ENCODE results near the gene PDSS1. TPM values are rescaled to one million over a fixed set of nuclear protein-coding genes. Genes with fewer than 3 reads are reported as not detected.

PDSS1 gene
- total RNA-seq, 1 donor from 2014 or later: 25.3 TPM

DNA sequence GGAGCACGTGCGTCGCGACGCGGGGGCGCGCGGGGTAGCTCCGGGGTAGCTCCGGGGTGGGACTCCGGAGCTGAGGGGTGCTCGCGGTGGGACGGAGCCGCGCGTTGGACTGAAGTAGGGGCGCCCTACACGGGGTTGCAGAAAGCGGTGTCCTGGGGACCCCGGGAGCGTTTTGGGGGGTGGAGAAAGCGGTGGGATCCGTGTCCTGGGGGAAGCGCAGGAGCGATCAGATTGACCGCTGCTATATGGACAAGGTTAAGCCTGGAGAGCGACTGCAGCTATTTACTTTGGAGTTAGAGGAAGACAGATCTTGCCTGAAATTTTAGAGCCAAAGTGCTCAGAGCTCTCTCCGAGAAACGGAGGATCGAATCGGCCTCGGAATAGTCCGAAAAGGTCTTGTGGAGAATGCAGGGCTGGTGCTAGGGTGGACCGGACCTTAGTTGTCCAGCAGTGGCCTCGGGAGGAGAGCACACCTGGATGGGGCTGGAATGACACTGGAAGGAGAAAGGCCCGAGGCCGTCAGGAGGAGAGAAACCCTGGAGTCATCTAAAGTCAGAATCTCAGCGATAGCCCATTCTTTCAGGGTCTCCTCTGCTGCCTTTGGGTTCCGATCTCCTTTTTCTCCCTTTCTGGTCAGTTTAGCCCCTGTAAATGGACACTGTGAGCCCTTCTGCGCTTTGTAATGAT is 564 bp downstream of the PDSS1 start:
- DNase-seq (ENCODE audit: low spot score in 2 of 2) (peak in 1 of 2 donors; percentile 22), FAIRE-seq (no peak)

DNA sequence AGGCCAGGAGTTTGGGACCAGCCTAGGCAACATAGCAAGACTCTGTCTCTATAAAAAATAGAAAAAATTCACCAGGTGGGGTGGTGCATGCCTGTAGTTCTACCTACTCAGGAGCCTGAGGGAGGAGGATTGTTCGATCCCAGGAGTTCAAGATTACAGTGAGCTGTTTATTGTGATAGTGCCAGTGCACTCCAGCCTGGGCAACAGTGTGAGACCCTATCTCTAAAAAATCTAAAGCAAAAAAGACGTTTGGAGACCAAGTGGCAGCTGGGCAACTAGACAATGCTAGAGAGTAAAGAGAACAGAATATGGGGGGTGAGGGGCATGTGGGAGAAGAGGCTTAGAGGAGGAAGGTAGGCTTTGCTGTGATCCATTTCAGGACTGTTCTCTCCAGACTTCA is 1.4 kb downstream of the PDSS1 start:
- DNase-seq (ENCODE audit: low spot score in 2 of 2) (no peak), FAIRE-seq (no peak)

DNA sequence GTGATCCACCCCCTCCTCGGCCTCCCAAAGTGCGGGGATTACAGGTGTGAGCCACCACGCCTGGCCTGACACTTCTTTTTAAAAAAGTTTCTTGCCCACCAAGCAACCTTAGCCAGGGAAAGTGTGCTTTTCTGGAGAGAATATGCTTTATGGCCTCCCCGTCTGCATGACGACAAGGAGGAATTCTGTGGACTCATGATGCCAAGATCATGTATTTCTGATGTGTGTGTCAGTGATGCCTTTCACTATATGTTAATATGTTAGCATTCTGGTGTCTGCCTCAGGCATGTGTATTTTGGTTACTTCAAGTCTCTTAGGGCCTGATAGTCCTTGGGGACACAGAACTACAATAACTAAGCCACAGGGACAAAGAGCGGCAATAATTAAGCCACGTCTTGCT is 2.1 kb downstream of the PDSS1 start:
- no peak for FAIRE-seq
- DNase-seq (ENCODE audit: low spot score in 2 of 2): no peak

DNA sequence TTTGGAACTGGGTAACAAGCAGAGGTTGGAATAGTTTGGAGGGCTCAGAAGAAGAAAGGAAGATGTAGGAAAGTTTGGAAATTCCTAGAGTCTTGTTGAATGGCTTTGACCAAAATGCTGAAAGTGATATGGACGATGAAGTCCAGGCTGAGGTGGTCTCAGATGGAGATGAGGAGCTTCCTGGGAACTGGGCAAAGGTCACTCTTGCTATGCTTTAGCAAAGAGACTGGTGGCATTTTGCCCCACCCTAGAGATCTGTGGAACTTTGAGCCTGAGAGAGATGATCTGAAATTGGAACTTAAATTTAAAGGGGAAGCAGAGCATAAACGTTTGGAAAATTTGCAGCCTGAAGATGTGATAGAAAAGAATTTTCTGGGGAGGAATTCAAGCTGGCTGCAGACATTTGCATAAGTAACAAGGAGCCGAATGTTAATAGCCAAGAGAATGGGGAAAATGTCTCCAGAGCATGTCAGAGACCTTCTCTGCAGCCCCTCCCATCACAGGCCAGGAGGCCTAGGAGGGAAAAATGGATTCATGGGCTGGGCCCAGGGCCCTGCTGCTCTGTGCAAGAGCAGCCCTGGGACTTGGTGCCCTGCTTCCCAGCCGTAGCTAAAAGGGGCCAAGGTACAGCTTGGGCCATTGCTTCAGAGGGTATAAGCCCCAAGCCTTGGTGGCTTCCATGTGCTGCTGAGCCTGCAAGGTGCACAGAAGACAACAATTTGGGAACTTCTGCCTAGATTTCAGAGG is 3.6 kb downstream of the PDSS1 start:
- DNase-seq (ENCODE audit: low spot score in 2 of 2): no peak
- no peak for FAIRE-seq

DNA sequence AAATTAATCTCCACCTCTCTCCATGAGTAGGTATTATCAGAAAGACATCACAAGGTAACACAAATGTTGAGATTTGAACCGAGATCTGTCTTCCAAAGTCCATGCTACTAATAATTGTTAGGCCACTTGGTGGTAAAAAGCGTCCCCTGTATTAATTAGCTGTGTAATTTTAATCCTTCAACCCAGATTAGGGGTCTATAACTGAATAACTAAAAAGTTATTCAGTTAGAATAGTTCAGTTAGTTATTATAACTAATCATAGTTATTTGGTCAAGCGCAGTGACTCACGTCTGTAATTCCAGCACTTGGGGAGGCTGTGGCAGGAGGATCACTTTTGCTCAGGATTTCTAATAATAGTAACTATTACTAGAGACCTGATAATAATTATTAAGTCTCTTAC is 5.6 kb downstream of the PDSS1 start:
- FAIRE-seq (no peak), DNase-seq (ENCODE audit: low spot score in 2 of 2) (no peak)

DNA sequence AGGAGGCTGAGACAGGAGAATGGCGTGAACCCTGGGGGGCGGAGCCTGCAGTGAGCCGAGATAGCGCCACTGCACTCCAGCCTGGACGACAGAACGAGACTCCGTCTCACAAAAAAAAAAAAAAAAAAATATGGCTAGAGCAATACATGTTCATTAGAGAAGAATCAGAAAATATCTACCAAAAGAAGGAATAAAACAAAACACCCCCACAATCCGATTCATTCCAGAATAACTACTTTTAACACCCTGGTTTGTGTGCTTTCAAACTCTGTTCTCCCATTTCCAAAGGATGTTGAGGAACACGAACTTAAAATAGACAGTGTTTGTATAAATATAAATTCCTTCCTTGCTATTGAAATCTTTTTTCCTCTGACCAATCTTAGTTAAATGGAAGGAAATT is 6.5 kb downstream of the PDSS1 start:
- DNase-seq (ENCODE audit: low spot score in 2 of 2) (no peak), FAIRE-seq (no peak)

DNA sequence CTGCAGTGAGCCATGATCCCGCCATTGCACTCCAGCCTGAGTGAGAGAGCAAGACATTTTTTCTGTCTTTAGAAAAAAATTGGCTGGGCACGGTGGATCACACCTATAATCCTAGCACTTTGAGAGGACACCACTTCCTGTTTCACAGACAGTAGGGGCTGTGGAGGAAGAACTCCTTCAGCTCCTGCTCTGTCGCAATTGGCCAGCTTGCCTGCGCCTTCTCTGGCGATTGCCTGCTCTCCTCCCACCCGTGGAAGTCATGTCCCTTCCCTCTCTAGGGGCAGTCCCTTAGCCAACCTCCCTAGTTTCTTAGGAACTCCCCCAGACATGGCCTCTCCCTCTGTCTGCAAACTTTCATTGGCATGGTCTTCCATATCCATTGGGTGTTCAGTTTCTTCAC is 8.7 kb downstream of the PDSS1 start:
- FAIRE-seq (no peak), DNase-seq (ENCODE audit: low spot score in 2 of 2) (no peak)

DNA sequence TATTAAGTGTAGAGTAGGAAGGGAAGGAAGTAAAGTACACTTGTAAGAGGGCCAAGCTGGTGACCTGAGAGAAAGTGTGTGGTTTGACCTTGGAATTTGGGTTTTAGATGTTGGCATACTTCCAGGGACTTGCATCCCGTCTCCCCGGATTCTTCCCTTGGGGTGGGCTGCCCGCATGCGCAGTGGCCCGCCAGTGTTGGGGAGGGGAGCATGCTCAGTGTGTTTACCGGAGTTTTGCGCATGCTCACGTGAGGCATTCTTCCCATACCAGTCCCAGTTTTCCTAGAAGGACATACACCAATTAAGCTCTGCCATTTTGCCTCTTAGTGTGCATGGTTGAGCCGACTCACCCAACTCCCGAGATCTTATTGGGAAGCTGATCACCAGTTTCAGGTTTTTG is 9.4 kb downstream of the PDSS1 start:
- FAIRE-seq (no peak), DNase-seq (ENCODE audit: low spot score in 2 of 2) (no peak)

DNA sequence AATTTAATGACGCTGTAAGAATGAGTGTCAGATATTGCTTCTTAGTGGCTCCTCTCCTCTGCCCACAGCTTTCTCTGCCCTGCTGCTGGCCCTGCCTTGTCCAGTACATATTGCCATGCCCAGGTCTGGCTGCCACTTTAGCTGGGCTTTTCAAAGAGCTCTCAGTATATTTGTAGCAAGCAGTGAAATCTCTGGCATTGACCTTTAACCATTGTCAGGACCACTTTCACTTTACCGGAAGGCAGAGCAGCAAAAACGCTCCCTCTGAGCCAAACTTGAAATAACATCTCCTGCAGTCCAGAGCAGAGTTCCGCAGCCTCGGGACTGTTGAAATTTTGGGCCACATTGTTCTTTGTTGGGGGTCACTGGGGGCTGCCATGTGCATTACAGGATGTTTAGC is 13.8 kb downstream of the PDSS1 start:
- no peak for DNase-seq (ENCODE audit: low spot score in 2 of 2)
- no peak for FAIRE-seq

DNA sequence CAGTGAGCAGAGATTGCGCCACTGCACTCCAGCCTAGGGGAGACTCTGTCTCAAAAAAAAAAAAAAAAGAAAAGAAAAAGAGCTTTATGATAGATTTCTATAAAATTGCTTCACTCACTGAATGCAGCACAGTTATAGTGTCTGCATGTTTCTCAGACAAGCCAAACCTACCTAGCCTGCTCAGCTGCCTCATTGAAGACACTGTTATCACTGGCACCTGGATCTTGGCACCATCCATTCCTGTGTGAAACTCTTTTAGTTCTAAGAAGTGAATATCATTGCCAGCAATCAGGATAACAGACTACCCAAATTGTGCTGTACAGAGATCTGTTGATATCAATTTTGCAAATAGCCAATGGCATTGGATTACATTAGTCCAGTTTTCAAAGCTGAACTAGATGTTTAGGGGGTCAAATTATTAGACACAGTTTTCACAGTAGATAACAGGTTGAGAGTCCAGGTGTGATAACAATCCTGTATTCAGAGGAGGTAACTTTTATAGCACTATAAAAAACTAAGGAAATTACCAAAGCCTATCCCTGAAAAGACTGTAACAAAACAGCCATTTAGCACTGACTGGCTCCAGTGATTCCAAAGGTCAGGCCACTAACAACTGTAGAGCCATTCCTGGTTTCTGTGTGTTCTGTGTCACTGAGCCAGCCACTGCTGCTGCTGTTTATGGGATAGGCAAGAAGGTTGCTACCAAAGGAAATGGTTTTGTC is 17.1 kb downstream of the PDSS1 start:
- FAIRE-seq (no peak), DNase-seq (ENCODE audit: low spot score in 2 of 2) (no peak)

DNA sequence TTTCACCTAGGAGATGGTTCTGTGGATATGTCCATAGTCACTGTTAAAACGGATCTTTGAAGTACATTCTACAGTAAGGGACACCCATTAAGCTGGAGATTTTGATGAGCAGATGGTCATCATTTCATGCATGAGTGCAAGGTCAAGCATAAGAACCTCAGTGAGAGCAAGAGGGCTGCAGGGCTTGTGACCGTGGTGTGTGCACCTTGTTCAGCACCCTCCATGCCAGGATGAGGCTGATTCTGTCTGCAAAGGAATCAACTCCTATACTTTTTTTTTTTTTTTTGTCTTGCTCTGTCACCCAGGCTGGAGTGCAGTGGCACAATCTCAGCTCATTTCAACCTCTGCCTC is 17.6 kb downstream of the PDSS1 start:
- no peak for DNase-seq (ENCODE audit: low spot score in 2 of 2)

DNA sequence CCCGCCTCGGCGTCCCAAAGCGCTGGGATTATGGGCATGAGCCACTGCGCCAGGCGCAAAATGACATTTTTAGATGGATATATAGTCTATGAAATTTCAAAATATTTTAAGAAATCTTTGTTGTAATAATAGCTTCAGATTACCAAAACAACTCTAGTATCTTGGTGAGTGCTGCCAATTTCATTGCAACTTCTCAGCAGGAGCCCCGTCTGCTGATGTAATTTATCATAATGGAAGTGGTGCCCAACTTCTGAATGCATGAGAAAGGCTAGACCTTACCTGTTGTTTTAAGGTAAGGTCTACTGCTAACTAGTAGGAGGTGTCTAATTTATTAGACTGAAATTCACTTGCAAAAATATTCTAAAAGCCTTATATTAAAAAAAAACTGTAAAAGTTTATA is 20.0 kb downstream of the PDSS1 start:
- no peak for FAIRE-seq
- no peak for DNase-seq (ENCODE audit: low spot score in 2 of 2)

More for the DNA sequence above, 17.6 kb downstream of the PDSS1 start:
- no peak for FAIRE-seq

DNA sequence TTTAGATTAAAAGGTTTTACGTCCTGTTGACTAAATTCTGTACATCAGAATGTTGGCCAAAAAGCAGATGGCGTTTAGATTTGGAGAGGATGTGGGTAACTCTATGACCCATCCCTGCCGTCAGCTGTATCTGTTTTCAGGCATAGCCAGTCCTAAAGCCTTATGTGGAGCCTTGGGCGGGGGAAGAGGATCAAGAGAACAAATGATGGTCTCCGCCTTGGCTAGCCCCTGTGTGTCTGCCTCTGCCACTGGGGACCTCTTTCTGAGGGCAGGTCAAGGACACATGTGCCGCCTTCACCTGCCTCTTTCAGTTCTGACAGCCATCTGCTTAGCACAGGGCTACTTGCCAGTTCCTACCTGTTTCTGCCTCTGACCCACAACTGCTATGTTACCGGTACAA is 24.1 kb downstream of the PDSS1 start:
- FAIRE-seq (no peak), DNase-seq (ENCODE audit: low spot score in 2 of 2) (no peak)

DNA sequence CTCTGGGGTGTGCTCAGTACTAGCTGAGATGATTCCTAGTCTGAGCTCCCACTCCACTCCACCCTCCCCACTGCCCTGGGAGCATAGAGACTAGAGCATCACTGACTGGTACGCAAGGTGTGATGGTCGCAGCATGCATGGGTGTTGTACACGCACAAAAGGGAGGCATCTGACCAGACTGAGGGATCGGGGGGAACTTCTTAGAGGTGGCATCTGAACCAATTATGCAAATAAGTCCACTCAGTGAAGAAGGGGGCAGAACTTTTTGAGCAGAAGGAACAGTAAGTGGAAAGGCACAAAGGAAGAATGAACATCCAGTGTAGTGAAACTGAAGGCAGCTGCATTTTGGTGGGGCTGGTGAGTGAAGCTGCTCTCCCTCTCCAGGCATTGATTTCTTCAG is 25.5 kb downstream of the PDSS1 start:
- FAIRE-seq (no peak), DNase-seq (ENCODE audit: low spot score in 2 of 2) (no peak)

DNA sequence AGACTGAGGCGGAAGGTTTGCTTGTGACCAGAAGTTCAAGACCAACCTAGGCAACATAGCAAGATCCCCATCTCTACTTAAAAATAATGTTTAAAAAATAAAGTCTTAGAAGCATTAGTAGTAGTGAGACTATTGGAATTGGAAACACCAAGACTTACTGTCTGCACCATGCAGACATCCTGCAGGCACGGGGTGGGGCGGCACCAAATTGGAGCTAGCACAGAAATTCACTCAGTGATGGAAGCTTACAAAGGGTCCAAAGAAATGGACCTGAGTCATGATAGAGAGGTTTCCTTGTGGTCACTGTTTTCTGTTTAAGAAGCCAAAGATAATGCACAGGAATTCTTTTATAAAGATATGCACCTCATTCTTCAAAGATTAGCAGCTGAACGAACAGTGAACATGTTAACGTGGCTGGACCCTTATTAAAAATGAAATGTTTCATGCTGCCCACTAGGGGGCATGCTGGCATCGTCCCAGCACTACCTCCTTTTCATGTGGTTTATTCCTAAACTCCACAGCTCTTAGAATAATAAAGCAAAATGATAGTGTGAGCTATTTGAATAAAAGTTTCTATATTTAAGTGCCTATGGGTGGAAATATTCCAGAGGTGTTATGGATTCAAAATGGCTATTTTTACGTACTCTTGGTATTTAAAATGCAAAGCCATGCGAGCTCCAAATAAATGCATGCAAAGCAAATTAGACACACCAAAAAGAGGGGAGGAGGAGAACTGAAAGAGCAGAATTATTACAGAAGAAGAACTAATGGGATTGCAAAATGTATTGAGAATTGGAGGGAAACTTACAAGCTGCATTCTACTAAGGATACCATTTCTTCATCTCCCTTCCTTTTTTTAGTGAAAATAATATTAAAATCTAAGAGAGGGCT is 28.6 kb downstream of the PDSS1 start:
- DNase-seq (ENCODE audit: low spot score in 2 of 2): peak; percentile 26 to 51
- FAIRE-seq: peak; percentile 83

DNA sequence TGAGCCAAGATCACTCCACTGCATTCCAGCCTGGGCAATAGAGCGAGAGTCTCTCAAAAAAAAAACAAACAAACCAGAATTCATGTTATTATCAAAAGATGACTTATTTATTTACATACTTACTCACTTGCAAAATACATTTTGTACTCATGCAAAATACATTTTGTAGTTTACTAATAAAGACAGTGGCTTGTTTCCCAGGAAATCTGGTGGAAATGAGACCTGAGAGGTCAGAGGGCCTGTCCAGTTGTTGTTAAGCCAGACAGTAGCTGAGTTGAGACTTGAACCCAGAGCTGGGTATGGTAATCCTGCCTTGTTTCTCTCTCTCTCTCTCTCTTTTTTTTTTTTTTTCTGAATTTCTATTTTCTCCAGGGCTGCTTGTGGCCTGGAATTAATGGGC is 29.5 kb downstream of the PDSS1 start:
- DNase-seq (ENCODE audit: low spot score in 2 of 2): no peak
- FAIRE-seq: no peak

DNA sequence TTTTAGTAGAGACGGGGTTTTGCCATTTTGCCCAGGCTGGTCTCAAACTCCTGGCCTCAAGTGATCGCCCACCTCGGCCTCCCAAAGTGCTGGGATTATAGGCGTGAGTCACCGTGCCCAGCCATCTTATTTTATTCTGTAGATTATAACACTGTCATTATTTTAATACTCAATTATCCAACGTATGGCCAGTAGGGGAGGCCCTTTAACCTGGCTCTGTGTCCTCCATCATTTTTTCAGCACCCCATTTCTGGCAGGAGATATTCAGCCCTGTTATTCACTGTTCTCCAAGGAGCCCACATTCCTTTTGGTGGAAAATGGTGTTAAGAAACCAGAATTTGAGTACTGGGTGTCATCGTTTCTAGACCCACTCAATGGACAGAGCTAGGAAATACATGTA is 31.5 kb downstream of the PDSS1 start:
- DNase-seq (ENCODE audit: low spot score in 2 of 2) (no peak), FAIRE-seq (no peak)

DNA sequence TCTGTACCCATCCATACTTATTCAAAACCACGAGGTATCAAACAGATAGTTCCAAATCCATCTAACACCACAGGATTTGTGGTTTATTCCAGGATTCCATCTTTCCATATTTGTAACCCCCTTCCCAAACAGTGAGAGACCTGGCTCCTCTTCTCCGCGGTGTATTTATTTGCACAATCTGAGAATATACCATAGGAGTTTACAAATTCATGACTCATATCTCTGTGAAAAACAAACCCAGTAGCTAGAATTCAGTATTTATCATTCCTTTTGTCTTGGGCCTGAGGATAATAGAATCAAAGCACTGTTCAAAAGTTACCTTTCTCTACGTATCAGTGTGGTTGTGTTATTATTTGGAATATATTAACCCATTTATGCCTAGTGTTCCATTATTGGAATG is 31.9 kb downstream of the PDSS1 start:
- DNase-seq (ENCODE audit: low spot score in 2 of 2) (no peak), FAIRE-seq (no peak)

DNA sequence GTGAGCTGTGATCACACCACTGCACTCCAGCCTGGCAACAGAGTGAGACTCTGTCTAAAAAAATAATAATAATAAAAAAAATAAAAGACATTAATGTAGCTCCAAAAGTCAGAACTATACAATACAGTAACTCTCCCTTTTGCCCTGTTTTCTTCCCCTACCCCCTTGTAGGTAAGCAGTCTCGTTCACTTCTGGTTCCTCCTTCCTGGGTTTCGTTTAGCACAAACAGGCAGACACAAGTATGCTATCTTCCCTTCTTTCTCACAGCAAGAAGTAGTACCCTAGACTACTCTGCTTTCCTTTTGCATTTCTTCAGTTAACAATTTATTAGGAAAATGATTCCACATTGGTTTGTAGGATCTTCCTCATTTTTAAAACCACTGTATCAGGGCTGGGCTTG is 33.1 kb downstream of the PDSS1 start:
- DNase-seq (ENCODE audit: low spot score in 2 of 2): no peak
- FAIRE-seq: no peak

DNA sequence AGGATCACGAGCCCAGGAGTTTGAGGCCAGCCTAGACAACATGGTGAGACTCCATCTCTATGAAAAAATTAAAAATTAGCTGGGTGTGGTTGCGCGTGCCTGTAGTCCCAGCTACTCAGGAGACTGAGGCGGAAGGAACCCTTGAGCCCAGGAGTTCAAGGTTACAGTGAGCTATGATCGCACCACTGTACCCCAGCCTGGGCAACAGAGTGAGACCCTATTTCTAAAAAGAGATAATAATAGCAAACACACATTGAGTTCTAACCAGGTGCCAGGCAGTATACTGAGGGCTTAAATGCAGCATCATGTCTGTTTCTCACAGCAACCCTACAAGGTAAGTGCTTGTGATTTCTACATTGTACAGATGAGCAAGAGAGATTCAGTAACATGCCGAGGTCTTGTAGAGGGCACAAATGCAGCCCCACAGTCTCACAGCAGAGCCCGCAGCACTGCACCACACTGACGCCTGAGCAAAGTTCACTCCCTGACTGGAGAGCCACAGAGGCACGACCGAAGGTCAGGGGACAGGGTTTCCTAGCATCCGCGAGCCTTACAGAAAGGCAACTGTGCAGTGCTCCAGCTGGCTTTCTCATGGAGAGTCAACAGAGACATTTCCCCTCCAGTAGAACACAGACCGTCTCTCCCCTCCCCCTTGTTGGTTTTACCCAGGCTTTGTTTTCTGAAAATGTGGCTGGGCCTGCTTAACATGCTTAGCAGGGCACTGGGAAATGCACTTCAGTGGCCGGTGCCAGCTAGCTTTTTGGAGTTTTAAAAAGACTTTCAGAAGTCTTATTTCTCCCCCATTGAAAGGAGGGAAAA is 36.5 kb downstream of the PDSS1 start:
- no peak for FAIRE-seq

More for the DNA sequence above, 36.5 kb downstream of the PDSS1 start:
- DNase-seq (ENCODE audit: low spot score in 2 of 2): peak in 1 of 2 donors; percentile 3

All from frontal cortex (tissue), 4 donors.